Lung (tissue), 12 donors: ENCODE measurements around the gene WDSUB1. TPM values are rescaled to one million over a fixed set of nuclear protein-coding genes. Genes with fewer than 3 reads are reported as not detected.

Experiments used
- ATAC-seq: fragments of 200-7000 bp; cut with Tn5 transposase; one replicate; pipeline ENCODE4 v1.9.1; 2020; ENCODE audit warnings: moderate number of reproducible peaks; ENCODE audit not compliant: insufficient read depth, low FRiP score
- DNase-seq, 3 donors: peaks; one replicate each; pipeline ENCODE4 v3.0.0-alpha.2; 2013 to 2017
- H3K27ac ChIP-seq, 2 donors: one replicate each; pipeline ENCODE4 v1.5.1; 2013; ENCODE audit warnings: mild to moderate bottlenecking in 2 of 2, moderate library complexity in 2 of 2, control low read depth in 1 of 2, inconsistent platforms in 1 of 2, low read depth in 1 of 2, low read length in 1 of 2
- H3K27me3 ChIP-seq, 3 donors: one replicate each; pipeline ENCODE4 v1.5.1; 2013; ENCODE audit warnings: low read length in 2 of 3; ENCODE audit not compliant: control insufficient read depth in 3 of 3, insufficient read depth in 3 of 3
- H3K36me3 ChIP-seq, 4 donors: one replicate each; pipeline ENCODE4 v1.5.1; 2013; ENCODE audit warnings: low read length in 4 of 4, mild to moderate bottlenecking in 1 of 4, moderate library complexity in 1 of 4; ENCODE audit not compliant: control insufficient read depth in 4 of 4, insufficient read depth in 4 of 4
- H3K4me1 ChIP-seq, 5 donors: one replicate each; pipeline ENCODE4 v1.5.1; 2013; ENCODE audit warnings: low read length in 5 of 5, mild to moderate bottlenecking in 2 of 5, moderate library complexity in 1 of 5; ENCODE audit not compliant: control insufficient read depth in 5 of 5, insufficient read depth in 5 of 5
- H3K4me3 ChIP-seq: one replicate; pipeline ENCODE4 v1.5.1; 2013; ENCODE audit warnings: mild to moderate bottlenecking, control low read depth, moderate library complexity
- H3K9ac ChIP-seq, 2 donors: one replicate each; pipeline ENCODE4 v1.5.1; 2013; ENCODE audit warnings: low read length in 2 of 2, control low read depth in 1 of 2; ENCODE audit not compliant: insufficient read depth in 1 of 2
- H3K9me3 ChIP-seq, 4 donors: one replicate each; pipeline ENCODE4 v1.5.1; 2013; ENCODE audit warnings: low read length in 3 of 4, mild to moderate bottlenecking in 1 of 4, moderate library complexity in 1 of 4; ENCODE audit not compliant: control insufficient read depth in 4 of 4, insufficient read depth in 3 of 4
- CTCF ChIP-seq: IDR thresholded peaks from 2 replicates; pipeline ENCODE4 v1.5.1; 2012; ENCODE audit warnings: mild to moderate bottlenecking; ENCODE audit errors: control extremely low read depth, extremely low read depth
- WGBS, 2 donors: extraction: QIAGEN DNeasy Blood & Tissue Kit; methylation state at CpG; one replicate each; pipeline ENCODE4 v1.1.7; 2013; 5-methylcytosine and 5-hydroxymethylcytosine counted together
- polyA plus RNA-seq, 2 donors: library from polyadenylated mRNA; stranded (reverse); fragments of 200-250 nt; gene quantifications; one replicate each; pipeline ENCODE4 v1.2.1, GENCODE V29; 2013
- total RNA-seq, 2 donors: library from RNA; depleted of rRNA in 1 of 2; stranded (reverse); fragments of >200 nt in 1 of 2; gene quantifications; one replicate each; pipeline ENCODE4 v1.2.1, GENCODE V29; 2014 to 2021
- donor health status: control.
- donor health status: control.
- donor health status: Bipolar disorder and iron deficiency.
- donor health status: healthy.
- donor health status: DM: yes; HTN: yes; CAD: no.

The WDSUB1 gene
- total and polyA plus RNA-seq, 4 donors: 7.7 to 18.3 (median 9.8) TPM

- no peak overlapping the region for H3K4me3 ChIP-seq
- H3K4me1 ChIP-seq: peaks cover 0 to 5% (median 0%) of the 10 kb centered on the region in 5 donors
- no peak overlapping the region for H3K27ac ChIP-seq
- WGBS, 2 donors: 96 to 98% methylated on average over 8 of the region's 8 CpGs
- no peak overlapping the region for H3K9ac ChIP-seq
- no peaks in the 10 kb centered on the region for H3K27me3 ChIP-seq
- DNase-seq: no peak
- TF ChIP-seq CTCF: no peak
- peaks cover 22 to 64% (median 42%) of the 10 kb centered on the region in 4 donors for H3K36me3 ChIP-seq
- peaks cover 0 to 3% (median 1%) of the 10 kb centered on the region in 4 donors for H3K9me3 ChIP-seq
- no peak for ATAC-seq
These were observed 67.0 kb downstream of the WDSUB1 start for GRCh38 chr2:159219394-159219998.

- H3K4me1 ChIP-seq: no peaks in the 10 kb centered on the region
- no peak for TF ChIP-seq CTCF
- ATAC-seq: no peak
- no peak overlapping the region for H3K9ac ChIP-seq
- H3K36me3 ChIP-seq: peaks cover 22 to 55% (median 39%) of the 10 kb centered on the region in 4 donors
- no peaks in the 10 kb centered on the region for H3K27me3 ChIP-seq
- H3K9me3 ChIP-seq: peaks cover 0 to 3% (median 1%) of the 10 kb centered on the region in 4 donors
- no peak overlapping the region for H3K4me3 ChIP-seq
- H3K27ac ChIP-seq: no peak overlapping the region
- DNase-seq: no peak
- WGBS, 2 donors: 91 to 95% methylated on average over 6 of the region's 6 CpGs
These were observed 68.1 kb downstream of the WDSUB1 start for GRCh38 chr2:159218389-159218788.

- ATAC-seq (no peak), DNase-seq (no peak)
- H3K9ac ChIP-seq: no peak overlapping the region
- H3K9me3 ChIP-seq: peaks cover 0 to 3% (median 1%) of the 10 kb centered on the region in 4 donors
- 88 to 92% methylated on average over 5 of the region's 5 CpGs for WGBS, 2 donors
- H3K4me3 ChIP-seq: no peak overlapping the region
- no peaks in the 10 kb centered on the region for H3K4me1 ChIP-seq
- H3K36me3 ChIP-seq: peaks cover 21 to 55% (median 39%) of the 10 kb centered on the region in 4 donors
- H3K27me3 ChIP-seq: no peaks in the 10 kb centered on the region
- no peak overlapping the region for H3K27ac ChIP-seq
- no peak for TF ChIP-seq CTCF
These were observed 68.8 kb downstream of the WDSUB1 start for GRCh38 chr2:159217676-159218075.

- Histone ChIP-seq H3K9me3 (peaks cover 0 to 3% (median 1%) of the 10 kb centered on the region in 4 donors), H3K27ac (no peak overlapping the region), H3K36me3 (peaks cover 18 to 56% (median 31%) of the 10 kb centered on the region in 4 donors), H3K9ac (no peak overlapping the region), H3K4me3 (no peak overlapping the region), H3K4me1 (peaks cover 0 to 12% (median 0%) of the 10 kb centered on the region in 5 donors), H3K27me3 (no peaks in the 10 kb centered on the region)
- no peak for ATAC-seq
- WGBS, 2 donors: 96 to 97% methylated on average over 7 of the region's 7 CpGs
- no peak for DNase-seq
- no peak for TF ChIP-seq CTCF
These were observed 71.4 kb downstream of the WDSUB1 start for GRCh38 chr2:159215116-159215515.
